Thyroid gland (tissue), 4 donors: ENCODE measurements around the gene NAPB. TPM values are rescaled to one million over a fixed set of nuclear protein-coding genes. Genes with fewer than 3 reads are reported as not detected.

ENCODE experiments used
- DNase-seq, 2 donors: peaks; one replicate each; pipeline ENCODE4 v3.0.0-alpha.2; 2019
- H3K27ac ChIP-seq, 3 donors: fragments of 200-600 bp; sonication (generic); 1 replicate in 2 of 3; 2 replicates in 1 of 3; pipeline ENCODE4 v1.5.1; 2016 to 2019; ENCODE audit warnings: mild to moderate bottlenecking in 1 of 3, moderate library complexity in 1 of 3
- H3K27me3 ChIP-seq: fragments of 200-600 bp; sonication (generic); one replicate; pipeline ENCODE4 v1.5.1; 2019
- H3K36me3 ChIP-seq, 2 donors: fragments of 200-600 bp; sonication (generic); one replicate each; pipeline ENCODE4 v1.5.1; 2016 to 2019
- H3K4me1 ChIP-seq, 2 donors: fragments of 200-600 bp; sonication (generic); one replicate each; pipeline ENCODE4 v1.5.1; 2017 to 2019
- H3K4me3 ChIP-seq, 3 donors: fragments of 200-600 bp; sonication (generic); replicated peaks in 1 of 3; 1 replicate in 2 of 3; 2 replicates in 1 of 3; pipeline ENCODE4 v1.5.1; 2016; ENCODE audit warnings: mild to moderate bottlenecking in 1 of 3
- H3K9me3 ChIP-seq: fragments of 200-600 bp; sonication (generic); one replicate; pipeline ENCODE4 v1.5.1; 2017
- POLR2A ChIP-seq, 2 donors: fragments of 450-650 bp; IDR thresholded peaks; one replicate each; pipeline ENCODE4 v1.6.1; 2017; ENCODE audit warnings: antibody characterized with exemption in 2 of 2, mild to moderate bottlenecking in 2 of 2, moderate library complexity in 1 of 2
- WGBS, 2 donors: methylation state at CpG; one replicate each; pipeline ENCODE4 v1.1.5; 2017; 5-methylcytosine and 5-hydroxymethylcytosine counted together
- intact Hi-C: fragments of 100-400 bp; cut with DNase I; formaldehyde crosslinking; loops from one replicate; pipeline ENCODE4 v1.15.1; 2023
- total RNA-seq, 4 donors: library from RNA; depleted of rRNA; stranded (reverse); fragments of >200 nt; gene quantifications; one replicate each; pipeline ENCODE4 v1.2.3, GENCODE V29; 2016
- TF ChIP-seq, protein P1 (sequence below), 6 experiments: fragments of 200-600 bp in 3 of 6; fragments of 450-650 bp in 3 of 6; sonication (generic) in 3 of 6; IDR thresholded peaks; one replicate each; pipeline ENCODE4 v1.5.1; 2016 to 2019; ENCODE audit warnings: antibody characterized with exemption in 6 of 6, mild to moderate bottlenecking in 2 of 6, inconsistent platforms in 1 of 6, moderate library complexity in 1 of 6

The NAPB gene
- total RNA-seq, 4 donors from 2014 or later = 22.7 to 32.1 (median 26.9) TPM

DNA sequence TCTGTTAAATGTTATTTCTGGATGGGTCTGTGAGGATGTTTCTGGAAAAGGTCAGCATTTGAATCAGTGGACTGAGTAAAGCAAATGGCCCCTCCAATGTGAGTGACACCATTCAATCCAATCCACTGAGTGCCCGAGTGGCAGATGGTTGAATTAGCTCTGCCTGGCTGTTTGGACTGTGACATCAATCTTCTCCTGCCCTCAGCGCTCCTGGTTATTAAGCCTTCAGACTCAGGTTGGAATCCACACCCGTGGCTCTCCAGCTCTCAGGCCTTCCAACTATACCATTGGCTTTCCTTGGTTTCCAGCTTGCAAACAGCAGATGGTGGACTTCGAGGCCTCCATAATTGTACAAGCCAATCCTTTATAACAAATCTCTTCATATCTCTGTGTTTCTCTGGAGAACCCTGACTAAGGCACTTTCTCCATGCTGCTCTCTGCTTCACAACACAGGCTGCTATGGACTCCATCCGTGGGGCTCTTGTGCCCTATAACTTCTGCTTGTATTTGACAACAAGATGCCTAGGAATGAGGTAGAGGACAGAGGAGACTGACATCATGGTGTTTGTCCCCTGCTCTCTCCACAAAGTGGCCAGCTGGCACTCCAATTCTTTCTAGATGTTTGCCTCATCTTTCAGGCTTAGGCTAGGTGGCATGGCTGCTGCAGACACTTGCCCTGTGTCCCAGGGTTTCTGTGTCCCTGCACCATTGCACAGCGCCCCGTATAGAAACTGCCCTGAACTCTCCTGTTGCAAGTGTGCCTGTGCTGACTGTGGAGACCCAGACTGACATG, 13.4 kb upstream of the NAPB start:
- H3K9me3 ChIP-seq = no peaks in the 10 kb centered on the region
- no peaks in the 10 kb centered on the region for H3K4me1 ChIP-seq
- H3K36me3 ChIP-seq = no peaks in the 10 kb centered on the region
- no peak for TF ChIP-seq POLR2A (IDR thresholded peaks at IDR 0.05)
- TF ChIP-seq, protein P1, sequence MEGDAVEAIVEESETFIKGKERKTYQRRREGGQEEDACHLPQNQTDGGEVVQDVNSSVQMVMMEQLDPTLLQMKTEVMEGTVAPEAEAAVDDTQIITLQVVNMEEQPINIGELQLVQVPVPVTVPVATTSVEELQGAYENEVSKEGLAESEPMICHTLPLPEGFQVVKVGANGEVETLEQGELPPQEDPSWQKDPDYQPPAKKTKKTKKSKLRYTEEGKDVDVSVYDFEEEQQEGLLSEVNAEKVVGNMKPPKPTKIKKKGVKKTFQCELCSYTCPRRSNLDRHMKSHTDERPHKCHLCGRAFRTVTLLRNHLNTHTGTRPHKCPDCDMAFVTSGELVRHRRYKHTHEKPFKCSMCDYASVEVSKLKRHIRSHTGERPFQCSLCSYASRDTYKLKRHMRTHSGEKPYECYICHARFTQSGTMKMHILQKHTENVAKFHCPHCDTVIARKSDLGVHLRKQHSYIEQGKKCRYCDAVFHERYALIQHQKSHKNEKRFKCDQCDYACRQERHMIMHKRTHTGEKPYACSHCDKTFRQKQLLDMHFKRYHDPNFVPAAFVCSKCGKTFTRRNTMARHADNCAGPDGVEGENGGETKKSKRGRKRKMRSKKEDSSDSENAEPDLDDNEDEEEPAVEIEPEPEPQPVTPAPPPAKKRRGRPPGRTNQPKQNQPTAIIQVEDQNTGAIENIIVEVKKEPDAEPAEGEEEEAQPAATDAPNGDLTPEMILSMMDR (IDR thresholded peaks at IDR 0.05) = no peak
- no peak overlapping the region for H3K4me3 ChIP-seq
- intact Hi-C loops = no loop called here
- H3K27ac ChIP-seq = no peak overlapping the region
- WGBS, 2 donors = 86 to 87% methylated on average over 7 of the region's 7 CpGs
- no peaks in the 10 kb centered on the region for H3K27me3 ChIP-seq
- DNase-seq = no peak

- Histone ChIP-seq H3K4me1 (no peaks in the 10 kb centered on the region), H3K4me3 (no peak overlapping the region), H3K27ac (no peak overlapping the region), H3K9me3 (no peaks in the 10 kb centered on the region), H3K27me3 (no peaks in the 10 kb centered on the region), H3K36me3 (no peaks in the 10 kb centered on the region)
- TF ChIP-seq, protein P1 (IDR thresholded peaks at IDR 0.05) = no peak
- no peak for TF ChIP-seq POLR2A (IDR thresholded peaks at IDR 0.05)
- no peak for DNase-seq
- 79 to 81% methylated on average over 3 of the region's 3 CpGs for WGBS, 2 donors
- intact Hi-C loops = no loop called here
Measured at GRCh38 chr20:23433628-23434027, 12.3 kb upstream of the NAPB start.

DNA sequence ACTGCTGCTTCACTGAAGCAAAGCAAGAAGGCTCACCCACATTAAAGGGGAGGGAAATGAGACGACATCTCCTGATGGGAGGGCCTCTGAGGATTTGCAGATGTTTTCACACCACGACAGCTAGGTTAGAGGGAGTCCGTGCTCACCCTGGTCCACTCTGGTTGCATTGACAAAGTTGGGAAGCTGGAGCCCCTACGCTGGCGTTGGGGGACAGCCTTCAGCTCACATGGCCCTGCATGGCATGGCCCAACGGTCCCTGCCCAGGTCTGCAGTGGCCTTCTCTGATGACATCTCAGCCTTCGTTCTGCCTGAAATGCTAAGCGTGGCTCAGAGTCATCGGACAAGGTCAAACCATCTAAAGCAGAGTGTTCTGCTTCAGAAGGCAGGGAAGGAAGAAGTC, 3.8 kb upstream of the NAPB start:
- Histone ChIP-seq H3K36me3 (no peaks in the 10 kb centered on the region), H3K9me3 (no peaks in the 10 kb centered on the region), H3K4me3 (no peak overlapping the region), H3K27me3 (no peaks in the 10 kb centered on the region), H3K27ac (no peak overlapping the region), H3K4me1 (no peaks in the 10 kb centered on the region)
- no peak for DNase-seq
- intact Hi-C loops = no loop called here
- whole genome bisulfite sequencing, 2 donors = 74 to 82% methylated on average over 9 of the region's 9 CpGs
- TF ChIP-seq, protein P1 (IDR thresholded peaks at IDR 0.05) = no peak
- no peak for TF ChIP-seq POLR2A (IDR thresholded peaks at IDR 0.05)

- Histone ChIP-seq H3K36me3 (no peaks in the 10 kb centered on the region), H3K27me3 (no peaks in the 10 kb centered on the region), H3K9me3 (no peaks in the 10 kb centered on the region), H3K27ac (peak overlapping the region; percentile 85 to 89 (median 88)), H3K4me1 (peaks cover 0 to 7% of the 10 kb centered on the region in 2 donors), H3K4me3 (peak overlapping the region; percentile 76 to 97 (median 78))
- peak; percentile 66 to 74 for DNase-seq
- TF ChIP-seq POLR2A (IDR thresholded peaks at IDR 0.05) = no peak
- TF ChIP-seq, protein P1 (IDR thresholded peaks at IDR 0.05) = no peak
- intact Hi-C loops = loop anchor here (5.0 kb wide), 1 partner anchor 58 kb away; the partner anchor contains the start of gene GZF1
- 1 to 2% methylated on average over 13 to 24 of the region's 58 CpGs for WGBS, 2 donors
Measured at GRCh38 chr20:23419995-23420901, 1.0 kb downstream of the NAPB start.
